Measurements from ENCODE around the gene MSL3.

Gene MSL3

DNA sequence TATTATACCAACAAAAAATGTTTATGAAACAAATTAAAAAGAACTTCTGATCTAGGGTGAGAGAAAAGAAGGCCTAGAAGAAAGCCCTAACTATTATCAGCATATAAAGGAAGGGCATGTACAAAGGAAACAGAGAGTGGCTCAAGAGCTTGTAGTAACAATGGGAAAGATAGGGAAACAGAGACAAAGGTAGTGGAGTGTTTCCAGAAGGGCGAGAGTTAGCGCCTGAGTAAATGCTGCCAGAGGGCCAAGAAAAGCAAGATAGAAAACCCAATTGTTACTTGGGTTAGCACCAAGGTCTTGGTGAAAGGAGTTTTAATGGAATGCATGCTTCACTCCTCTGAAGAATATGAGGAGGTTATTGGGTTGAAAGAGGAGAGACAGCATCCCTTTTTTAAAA is 16.5 kb upstream of the MSL3 start:
- no peak for TF ChIP-seq YY1 (IDR thresholded peaks at IDR 0.05; ENCODE audit: low read depth)
- TF ChIP-seq EP300 (IDR thresholded peaks at IDR 0.05; ENCODE audit: borderline replicate concordance): no peak
- no peak for TF ChIP-seq RAD21 (IDR thresholded peaks at IDR 0.05; ENCODE audit: low read depth)
- TF ChIP-seq, protein P1, sequence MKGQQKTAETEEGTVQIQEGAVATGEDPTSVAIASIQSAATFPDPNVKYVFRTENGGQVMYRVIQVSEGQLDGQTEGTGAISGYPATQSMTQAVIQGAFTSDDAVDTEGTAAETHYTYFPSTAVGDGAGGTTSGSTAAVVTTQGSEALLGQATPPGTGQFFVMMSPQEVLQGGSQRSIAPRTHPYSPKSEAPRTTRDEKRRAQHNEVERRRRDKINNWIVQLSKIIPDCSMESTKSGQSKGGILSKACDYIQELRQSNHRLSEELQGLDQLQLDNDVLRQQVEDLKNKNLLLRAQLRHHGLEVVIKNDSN (IDR thresholded peaks at IDR 0.05): no peak
- TF ChIP-seq, protein P2, sequence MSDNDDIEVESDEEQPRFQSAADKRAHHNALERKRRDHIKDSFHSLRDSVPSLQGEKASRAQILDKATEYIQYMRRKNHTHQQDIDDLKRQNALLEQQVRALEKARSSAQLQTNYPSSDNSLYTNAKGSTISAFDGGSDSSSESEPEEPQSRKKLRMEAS (IDR thresholded peaks at IDR 0.05): no peak
- TF ChIP-seq TEAD4 (IDR thresholded peaks at IDR 0.05): no peak
- no peak for TF ChIP-seq TCF12 (IDR thresholded peaks at IDR 0.05; ENCODE audit: low read depth)

DNA sequence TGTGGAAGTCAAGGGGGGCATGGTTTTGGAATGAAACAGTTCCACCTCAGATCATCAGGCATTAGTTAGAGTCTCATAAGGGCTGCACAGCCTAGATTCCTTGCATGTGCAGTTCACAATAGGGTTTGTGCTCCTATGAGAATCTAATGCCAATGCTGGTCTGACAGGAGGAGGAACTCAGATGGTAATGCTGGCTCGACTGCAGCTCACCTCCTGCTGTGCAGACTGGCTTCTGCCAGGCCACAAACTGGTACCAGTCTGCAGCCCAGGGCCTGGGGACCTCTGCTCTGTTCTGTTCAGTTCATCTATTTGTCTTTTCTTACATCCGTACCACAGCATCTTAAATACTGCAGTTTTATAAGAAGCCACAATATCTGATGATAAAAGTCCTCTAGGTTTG is 12.2 kb upstream of the MSL3 start:
- TF ChIP-seq, protein P1 (IDR thresholded peaks at IDR 0.05): no peak
- TF ChIP-seq FOXM1 (IDR thresholded peaks at IDR 0.05; ENCODE audit: borderline replicate concordance, low read depth): no peak
- no peak for TF ChIP-seq ZBTB7A (IDR thresholded peaks at IDR 0.05; ENCODE audit: low read depth)
- TF ChIP-seq NFIC (IDR thresholded peaks at IDR 0.05): no peak

DNA sequence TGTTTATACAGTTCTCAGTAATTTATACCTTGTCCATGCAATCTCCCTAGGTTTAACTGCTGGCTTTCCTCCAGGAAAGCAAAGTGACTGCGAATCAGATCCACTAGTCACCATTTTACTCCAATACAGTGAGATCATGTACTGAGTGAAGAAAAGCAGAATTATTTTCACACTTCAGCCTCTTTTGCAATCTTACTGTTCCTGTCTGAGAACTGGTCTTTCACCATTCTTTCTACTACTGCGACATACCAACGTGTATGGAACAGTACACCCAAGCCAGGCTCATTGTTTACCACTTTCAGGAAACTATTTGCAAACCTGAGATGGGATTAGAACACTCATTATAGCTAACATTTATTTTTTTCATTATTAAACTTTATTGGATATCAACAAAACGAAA is 8.0 kb upstream of the MSL3 start:
- TF ChIP-seq, protein P2 (IDR thresholded peaks at IDR 0.05): no peak
- 0 out of 2 replicates have a peak, but pooled peaks have one; percentile 16 for TF ChIP-seq CEBPB (IDR thresholded peaks at IDR 0.05)

DNA sequence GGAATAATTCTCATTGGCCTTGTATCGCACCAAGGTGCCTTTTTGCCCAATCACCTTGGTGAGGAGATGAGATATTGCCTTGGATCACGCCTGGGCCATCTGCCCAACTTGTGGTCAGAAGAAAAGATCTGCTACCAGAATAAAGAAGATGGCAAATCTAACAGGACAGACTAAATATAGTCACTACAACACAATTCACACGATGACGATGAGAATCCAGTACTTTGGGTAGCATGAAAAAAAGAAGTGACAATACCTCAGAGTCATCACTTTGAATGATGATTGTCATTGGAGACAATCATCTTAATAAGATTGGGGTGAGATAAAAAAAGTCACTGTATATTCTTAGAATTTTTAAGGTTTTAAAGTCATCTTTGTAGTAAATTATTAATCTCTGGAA is 7.3 kb upstream of the MSL3 start:
- TF ChIP-seq TAF1 (IDR thresholded peaks at IDR 0.05; ENCODE audit: low read depth): no peak
- TF ChIP-seq ZBTB7A (IDR thresholded peaks at IDR 0.05; ENCODE audit: low read depth): no peak
- TF ChIP-seq TEAD4 (IDR thresholded peaks at IDR 0.05): no peak
- TF ChIP-seq, protein P1 (IDR thresholded peaks at IDR 0.05): no peak
- no peak for TF ChIP-seq FOXM1 (IDR thresholded peaks at IDR 0.05; ENCODE audit: borderline replicate concordance, low read depth)

GRCh38 chrX:11751261-11751660 is 6.8 kb upstream of the MSL3 start:
- TF ChIP-seq ZBTB7A (IDR thresholded peaks at IDR 0.05; ENCODE audit: low read depth): no peak
- TF ChIP-seq NFIC (IDR thresholded peaks at IDR 0.05): no peak
- no peak for TF ChIP-seq TCF12 (IDR thresholded peaks at IDR 0.05; ENCODE audit: low read depth)
- TF ChIP-seq, protein P2 (IDR thresholded peaks at IDR 0.05): no peak

DNA sequence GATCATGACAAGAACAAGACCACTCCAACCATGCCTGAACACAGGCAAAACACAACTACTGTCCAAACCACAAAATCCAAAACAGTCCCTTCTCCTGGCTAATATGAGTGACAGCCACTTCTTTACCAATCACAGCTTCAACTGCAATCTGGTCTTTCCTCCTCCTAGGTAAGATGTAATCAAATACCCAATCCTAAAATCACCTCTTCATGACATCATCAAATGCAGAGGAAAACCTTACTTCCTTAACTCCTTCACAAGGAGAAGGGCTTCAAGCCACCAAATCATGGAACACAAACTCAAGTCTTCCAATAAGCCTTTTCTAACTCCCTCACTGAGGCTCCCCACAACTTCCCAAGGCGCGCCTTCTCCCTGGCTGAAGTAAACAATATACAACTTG is 4.4 kb upstream of the MSL3 start:
- TF ChIP-seq CREB1 (IDR thresholded peaks at IDR 0.05; ENCODE audit: low read depth) (no peak), TAF1 (IDR thresholded peaks at IDR 0.05; ENCODE audit: low read depth) (no peak), EP300 (IDR thresholded peaks at IDR 0.05; ENCODE audit: borderline replicate concordance) (no peak), NFIC (IDR thresholded peaks at IDR 0.05) (no peak), EGR1 (IDR thresholded peaks at IDR 0.05) (no peak), YY1 (IDR thresholded peaks at IDR 0.05; ENCODE audit: low read depth) (no peak), TEAD4 (IDR thresholded peaks at IDR 0.05) (no peak), CEBPB (IDR thresholded peaks at IDR 0.05) (no peak), ZBTB7A (IDR thresholded peaks at IDR 0.05; ENCODE audit: low read depth) (no peak), TCF12 (IDR thresholded peaks at IDR 0.05; ENCODE audit: low read depth) (no peak), FOXM1 (IDR thresholded peaks at IDR 0.05; ENCODE audit: borderline replicate concordance, low read depth) (no peak), REST (IDR thresholded peaks at IDR 0.05; ENCODE audit: low read depth) (no peak), RAD21 (IDR thresholded peaks at IDR 0.05; ENCODE audit: low read depth) (no peak)
- TF ChIP-seq, protein P2 (IDR thresholded peaks at IDR 0.05): no peak
- TF ChIP-seq, protein P1 (IDR thresholded peaks at IDR 0.05): no peak

- no peak for TF ChIP-seq TEAD4 (IDR thresholded peaks at IDR 0.05)
- no peak for TF ChIP-seq ZBTB7A (IDR thresholded peaks at IDR 0.05; ENCODE audit: low read depth)
- no peak for TF ChIP-seq CEBPB (IDR thresholded peaks at IDR 0.05)
- no peak for TF ChIP-seq CREB1 (IDR thresholded peaks at IDR 0.05; ENCODE audit: low read depth)
- no peak for TF ChIP-seq TAF1 (IDR thresholded peaks at IDR 0.05; ENCODE audit: low read depth)
- no peak for TF ChIP-seq RAD21 (IDR thresholded peaks at IDR 0.05; ENCODE audit: low read depth)
- TF ChIP-seq TCF12 (IDR thresholded peaks at IDR 0.05; ENCODE audit: low read depth): no peak
- TF ChIP-seq, protein P2 (IDR thresholded peaks at IDR 0.05): no peak
- TF ChIP-seq NFIC (IDR thresholded peaks at IDR 0.05): no peak
- TF ChIP-seq EGR1 (IDR thresholded peaks at IDR 0.05): no peak
Observed at GRCh38 chrX:11754958-11755645, 2.9 kb upstream of the MSL3 start.
